ENCODE data around the gene SLC34A3.

DNA sequence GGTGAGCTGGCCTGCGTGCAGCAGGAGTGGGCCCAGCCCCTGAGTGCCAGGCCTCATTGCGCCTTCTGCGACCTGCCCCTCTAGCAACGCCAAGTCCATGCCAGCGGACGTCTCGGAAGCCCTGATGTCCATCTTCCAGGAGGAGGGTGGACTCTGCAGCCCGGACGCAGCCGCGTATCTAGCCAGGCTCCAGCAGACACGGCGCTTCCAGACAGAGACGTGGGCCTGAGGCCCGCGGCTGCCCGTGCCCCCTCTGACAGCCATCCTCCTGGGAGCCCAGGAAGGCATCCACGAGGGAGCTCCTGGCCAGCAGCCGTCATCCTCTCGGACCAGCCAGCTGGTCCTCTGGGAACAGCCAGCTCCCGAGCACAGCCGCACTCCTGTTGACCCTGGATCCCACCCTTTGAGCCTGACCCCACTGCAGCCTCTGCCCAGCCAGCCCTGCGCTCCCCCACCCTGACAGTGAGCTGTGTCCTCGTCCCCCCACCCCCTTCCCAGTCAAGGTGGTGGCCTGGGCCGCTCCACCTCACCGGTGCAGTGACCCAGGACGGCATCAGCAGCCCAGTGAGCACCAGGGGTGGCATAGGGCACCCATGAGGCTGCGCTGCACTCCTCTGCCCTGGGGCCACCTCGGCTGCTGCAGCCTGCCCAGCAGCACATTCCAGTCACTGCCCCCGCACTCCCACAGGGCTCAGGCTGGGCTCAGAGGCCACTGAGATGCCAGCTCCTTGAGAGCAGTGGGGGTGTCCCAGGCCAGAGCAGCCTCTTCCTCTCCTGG, 14.3 kb upstream of the SLC34A3 start:
- TF ChIP-seq, protein P1, sequence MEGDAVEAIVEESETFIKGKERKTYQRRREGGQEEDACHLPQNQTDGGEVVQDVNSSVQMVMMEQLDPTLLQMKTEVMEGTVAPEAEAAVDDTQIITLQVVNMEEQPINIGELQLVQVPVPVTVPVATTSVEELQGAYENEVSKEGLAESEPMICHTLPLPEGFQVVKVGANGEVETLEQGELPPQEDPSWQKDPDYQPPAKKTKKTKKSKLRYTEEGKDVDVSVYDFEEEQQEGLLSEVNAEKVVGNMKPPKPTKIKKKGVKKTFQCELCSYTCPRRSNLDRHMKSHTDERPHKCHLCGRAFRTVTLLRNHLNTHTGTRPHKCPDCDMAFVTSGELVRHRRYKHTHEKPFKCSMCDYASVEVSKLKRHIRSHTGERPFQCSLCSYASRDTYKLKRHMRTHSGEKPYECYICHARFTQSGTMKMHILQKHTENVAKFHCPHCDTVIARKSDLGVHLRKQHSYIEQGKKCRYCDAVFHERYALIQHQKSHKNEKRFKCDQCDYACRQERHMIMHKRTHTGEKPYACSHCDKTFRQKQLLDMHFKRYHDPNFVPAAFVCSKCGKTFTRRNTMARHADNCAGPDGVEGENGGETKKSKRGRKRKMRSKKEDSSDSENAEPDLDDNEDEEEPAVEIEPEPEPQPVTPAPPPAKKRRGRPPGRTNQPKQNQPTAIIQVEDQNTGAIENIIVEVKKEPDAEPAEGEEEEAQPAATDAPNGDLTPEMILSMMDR (conservative IDR thresholded peaks at IDR 0.05; ENCODE audit: low read length): no peak
- TF ChIP-seq EZH2phosphoT487 (IDR thresholded peaks at IDR 0.05; ENCODE audit: borderline replicate concordance, low read depth, low read length): no peak
